GM21576 (cell line): ENCODE data around the gene ATP9A.
"Not testable (repeated sequence)": the region's sequence is repeated elsewhere in the genome, so short reads cannot be mapped to it uniquely, and the experiment has no call there.

ENCODE experiments used
- ATAC-seq: cut with Tn5 transposase; IDR thresholded peaks from one replicate; pipeline ENCODE4 v1.9.1; 2021; ENCODE audit warnings: mild to moderate bottlenecking, moderate library complexity; ENCODE audit not compliant: unreplicated experiment

The ATP9A gene

GRCh38 chr20:51767867-51768758, at the start of gene ATP9A:
Gene ATP9A, minus strand, starts transcription at chr20:51768390. Its CDS starts 21 bp downstream, at chr20:51768369.
- ATAC-seq = no peak

GRCh38 chr20:51816856-51817255, 48.7 kb upstream of the ATP9A start:
- ATAC-seq = not testable (repeated sequence)

GRCh38 chr20:51815383-51816076, 47.3 kb upstream of the ATP9A start:
- ATAC-seq = no peak

- ATAC-seq = no peak
These were observed 44.7 kb upstream of the ATP9A start for GRCh38 chr20:51812861-51813260.

GRCh38 chr20:51811514-51812128, 43.4 kb upstream of the ATP9A start:
- ATAC-seq = no peak

GRCh38 chr20:51811042-51811355, 42.8 kb upstream of the ATP9A start:
- no peak for ATAC-seq

- ATAC-seq = no peak
These were observed 42.2 kb upstream of the ATP9A start for GRCh38 chr20:51810155-51811041.

- ATAC-seq = no peak
These were observed 39.6 kb upstream of the ATP9A start for GRCh38 chr20:51807720-51808250.

GRCh38 chr20:51804754-51805153, 36.6 kb upstream of the ATP9A start:
- no peak for ATAC-seq

- no peak for ATAC-seq
These were observed 35.1 kb upstream of the ATP9A start for GRCh38 chr20:51803148-51803854.

- ATAC-seq = no peak
These were observed 34.1 kb upstream of the ATP9A start, which contains the start of gene SALL4 for GRCh38 chr20:51802170-51802751. Gene SALL4, minus strand, starts transcription at chr20:51802521. Its CDS starts 113 bp downstream, at chr20:51802408.

GRCh38 chr20:51801823-51802123, 33.6 kb upstream of the ATP9A start:
- ATAC-seq = no peak

- ATAC-seq = no peak
These were observed 33.1 kb upstream of the ATP9A start for GRCh38 chr20:51801122-51801822.

GRCh38 chr20:51800872-51801121, 32.6 kb upstream of the ATP9A start:
- ATAC-seq = no peak

GRCh38 chr20:51800060-51800871, 32.1 kb upstream of the ATP9A start:
- no peak for ATAC-seq

- no peak for ATAC-seq
These were observed 31.2 kb upstream of the ATP9A start for GRCh38 chr20:51799401-51799860.

- ATAC-seq = no peak
These were observed 29.3 kb upstream of the ATP9A start for GRCh38 chr20:51797357-51798025.

GRCh38 chr20:51796340-51796739, 28.1 kb upstream of the ATP9A start:
- no peak for ATAC-seq
